Nephron (organoid): Measurements from ENCODE around the gene USP15.

Source experiments
- H3K27ac Mint-ChIP-seq, 3 experiments: 2 replicates each; pipeline ENCODE4 v1.8.0; 2020; ENCODE audit warnings: mixed read lengths in 3 of 3, mild to moderate bottlenecking in 2 of 3, moderate library complexity in 1 of 3
- H3K27me3 Mint-ChIP-seq: 2 replicates; pipeline ENCODE4 v1.8.0; 2021; ENCODE audit warnings: low read depth, mild to moderate bottlenecking, moderate library complexity, mixed read lengths
- H3K36me3 Mint-ChIP-seq: 2 replicates; pipeline ENCODE4 v1.8.0; 2020; ENCODE audit warnings: low read depth, mixed read lengths
- H3K4me1 Mint-ChIP-seq: 2 replicates; pipeline ENCODE4 v1.8.0; 2020; ENCODE audit warnings: mixed read lengths
- H3K4me3 Mint-ChIP-seq, 3 experiments: 2 replicates each; pipeline ENCODE4 v1.8.0; 2020; ENCODE audit warnings: mild to moderate bottlenecking in 3 of 3, mixed read lengths in 3 of 3, moderate library complexity in 2 of 3
- H3K9me3 Mint-ChIP-seq: 2 replicates; pipeline ENCODE4 v1.8.0; 2020; ENCODE audit warnings: mixed read lengths
- CTCF ChIP-seq, 3 experiments: fragments of 200-600 bp; sonication (generic); IDR thresholded peaks; one replicate each; pipeline ENCODE4 v1.5.0; 2021; ENCODE audit warnings: antibody characterized with exemption in 3 of 3; ENCODE audit not compliant: unreplicated experiment in 3 of 3

USP15 gene

GRCh38 chr12:62250671-62251608, 9.3 kb upstream of the USP15 start:
- Mint-ChIP-seq H3K9me3 (no peaks in the 10 kb centered on the region), H3K4me3 (no peak overlapping the region), H3K27me3 (no peaks in the 10 kb centered on the region), H3K27ac (no peak overlapping the region), H3K36me3 (no peaks in the 10 kb centered on the region), H3K4me1 (no peaks in the 10 kb centered on the region)
- TF ChIP-seq CTCF (IDR thresholded peaks at IDR 0.05; ENCODE audit: unreplicated experiment in 3 of 3), result no peak

- Mint-ChIP-seq H3K27ac (no peak overlapping the region), H3K27me3 (no peaks in the 10 kb centered on the region), H3K4me3 (no peak overlapping the region), H3K4me1 (peaks cover 2% of the 10 kb centered on the region), H3K36me3 (no peaks in the 10 kb centered on the region), H3K9me3 (no peaks in the 10 kb centered on the region)
- no peak for TF ChIP-seq CTCF (IDR thresholded peaks at IDR 0.05; ENCODE audit: unreplicated experiment in 3 of 3)
Measured at GRCh38 chr12:62251609-62251958, 8.6 kb upstream of the USP15 start.

DNA sequence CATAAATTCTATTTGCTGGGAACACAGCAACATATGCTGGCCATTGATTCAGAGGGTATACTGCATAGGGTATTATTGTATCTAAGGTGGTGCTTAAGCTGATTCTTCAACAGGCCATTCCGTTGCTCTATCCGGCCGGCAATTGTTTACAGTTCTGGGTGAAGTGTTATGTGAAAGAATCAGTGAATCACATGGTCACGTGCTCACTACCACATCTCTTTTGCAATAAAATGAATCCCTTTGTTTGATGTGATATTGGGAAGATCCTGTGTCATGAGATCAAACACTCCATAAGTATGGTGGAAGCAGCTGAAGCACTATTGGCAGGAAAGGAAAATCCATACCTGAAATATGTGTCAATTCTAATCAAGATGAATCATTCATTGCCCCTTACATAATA, 7.6 kb upstream of the USP15 start:
- no peak overlapping the region for H3K27ac Mint-ChIP-seq
- H3K36me3 Mint-ChIP-seq, result no peaks in the 10 kb centered on the region
- H3K4me1 Mint-ChIP-seq, result peaks cover 6% of the 10 kb centered on the region
- no peak overlapping the region for H3K4me3 Mint-ChIP-seq
- no peak for TF ChIP-seq CTCF (IDR thresholded peaks at IDR 0.05; ENCODE audit: unreplicated experiment in 3 of 3)
- no peaks in the 10 kb centered on the region for H3K9me3 Mint-ChIP-seq
- no peaks in the 10 kb centered on the region for H3K27me3 Mint-ChIP-seq

- Mint-ChIP-seq H3K4me1 (peaks cover 17% of the 10 kb centered on the region), H3K27ac (no peak overlapping the region), H3K4me3 (no peak overlapping the region), H3K9me3 (no peaks in the 10 kb centered on the region), H3K27me3 (no peaks in the 10 kb centered on the region), H3K36me3 (no peaks in the 10 kb centered on the region)
- no peak for TF ChIP-seq CTCF (IDR thresholded peaks at IDR 0.05; ENCODE audit: unreplicated experiment in 3 of 3)
Measured at GRCh38 chr12:62254967-62255366, 5.2 kb upstream of the USP15 start.

- Mint-ChIP-seq H3K4me1 (peaks cover 19% of the 10 kb centered on the region), H3K9me3 (no peaks in the 10 kb centered on the region), H3K4me3 (peak overlapping the region; percentile 10 to 35 (median 18)), H3K27ac (peak overlapping the region; percentile 18 to 70 (median 28)), H3K36me3 (no peaks in the 10 kb centered on the region), H3K27me3 (peaks cover 3% of the 10 kb centered on the region)
- no peak for TF ChIP-seq CTCF (IDR thresholded peaks at IDR 0.05; ENCODE audit: unreplicated experiment in 3 of 3)
Measured at GRCh38 chr12:62256408-62257096, 3.7 kb upstream of the USP15 start.
